Hepatic stellate cell (primary cell): ENCODE measurements around the gene C3.
"Not testable (repeated sequence)": the region's sequence is repeated elsewhere in the genome, so short reads cannot be mapped to it uniquely, and the experiment has no call there.

Experiments
- DNase-seq: peaks from one replicate; pipeline ENCODE4 v3.0.0; 2011; ENCODE audit warnings: low spot score

The C3 gene

DNA sequence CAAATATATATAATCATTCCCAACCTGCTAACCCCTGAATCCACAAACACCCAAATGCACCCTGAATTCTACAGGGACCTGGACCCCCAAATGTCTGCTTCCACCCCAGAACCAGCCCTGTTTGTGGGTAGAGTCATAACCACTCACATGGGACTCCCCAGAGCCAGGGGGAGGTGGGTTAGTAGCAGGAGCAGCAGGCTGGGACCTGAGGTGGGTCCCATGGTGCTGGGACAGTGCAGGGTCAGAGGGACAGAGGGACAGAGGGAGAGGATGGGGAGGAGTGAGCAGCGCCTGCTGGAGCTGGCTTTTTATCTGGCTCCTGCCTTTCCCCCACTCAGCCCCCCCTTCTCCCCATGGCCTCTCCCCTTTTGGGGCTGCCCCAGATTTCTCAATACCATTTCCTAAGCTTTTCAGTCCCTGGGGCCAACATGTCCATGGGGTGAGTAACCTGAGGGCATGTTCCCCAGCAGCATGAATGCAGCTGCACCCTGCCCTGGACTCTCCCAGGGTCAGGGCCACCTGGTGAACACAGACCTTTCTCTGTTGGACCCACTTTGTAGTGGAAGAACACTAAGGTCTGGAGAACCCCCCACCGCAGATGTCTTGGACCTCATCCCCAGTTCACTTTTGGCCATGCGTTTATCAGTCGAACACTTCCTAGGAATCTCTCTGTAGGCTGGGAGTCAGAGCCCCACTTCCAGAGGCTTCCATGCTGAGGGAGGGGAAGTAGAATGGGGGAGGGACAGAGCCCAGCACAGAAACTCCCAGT, at the start of gene C3:
Gene C3 (minus strand): TSS at position 282 of the 769 bp plus-strand sequence. CDS start 61 bp downstream, at position 221.
- DNase-seq, result no peak

DNA sequence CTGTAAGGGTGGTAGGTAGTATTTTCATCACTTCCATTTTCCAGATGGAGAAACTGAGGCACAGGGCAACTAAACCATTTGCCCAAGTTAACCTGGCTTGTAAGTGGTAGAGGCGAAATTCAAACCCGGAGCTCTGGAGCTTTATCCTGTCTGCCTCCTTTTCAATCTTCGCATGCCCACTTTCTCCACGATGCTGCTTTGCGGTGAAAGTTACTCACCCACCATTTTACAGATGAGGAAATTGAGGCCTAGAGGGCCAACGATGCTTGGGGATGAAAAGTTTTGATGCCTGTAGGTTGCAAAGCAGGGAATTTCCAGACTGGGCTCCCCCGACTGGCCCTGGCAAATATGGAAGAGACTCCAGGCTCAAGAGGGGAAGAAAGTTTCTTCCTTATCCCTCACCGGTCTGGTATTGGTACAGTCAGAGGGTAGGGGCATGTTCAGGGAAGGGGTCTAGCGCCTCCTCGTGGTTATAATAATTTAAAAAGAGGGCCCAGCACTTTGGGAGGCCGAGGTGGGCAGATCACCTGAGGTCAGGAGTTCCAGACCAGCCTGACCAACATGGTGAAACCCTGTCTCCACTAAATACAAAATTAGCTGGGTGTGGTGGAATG, 48.7 kb upstream of the C3 start:
- DNase-seq, result peak; percentile 65

DNA sequence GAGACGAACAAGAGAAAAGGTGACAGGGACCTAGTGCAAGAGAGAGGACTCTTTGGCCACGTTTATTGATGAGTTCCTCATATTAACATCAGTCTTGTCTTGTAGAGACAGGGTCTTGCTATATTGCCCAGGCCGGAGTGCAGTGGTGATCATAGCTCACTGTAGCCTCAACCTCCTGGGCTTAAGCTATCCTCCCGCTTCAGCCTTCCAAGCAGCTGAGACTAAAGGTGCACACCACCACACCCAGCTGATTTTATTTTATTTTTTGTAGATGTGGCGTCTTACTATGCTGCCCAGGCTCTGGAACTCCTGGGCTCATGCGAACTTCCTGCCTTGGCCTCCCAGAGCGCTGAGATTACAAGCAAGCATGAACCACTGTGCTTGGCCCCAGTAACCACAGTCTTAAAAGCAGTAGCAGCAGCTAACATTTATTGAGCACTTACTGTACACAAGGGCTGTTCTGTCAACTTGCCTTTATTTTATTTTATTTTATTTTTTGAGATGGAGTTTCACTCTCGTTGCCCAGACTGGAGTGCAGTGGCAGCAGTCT, 47.9 kb upstream of the C3 start:
- no peak for DNase-seq

DNA sequence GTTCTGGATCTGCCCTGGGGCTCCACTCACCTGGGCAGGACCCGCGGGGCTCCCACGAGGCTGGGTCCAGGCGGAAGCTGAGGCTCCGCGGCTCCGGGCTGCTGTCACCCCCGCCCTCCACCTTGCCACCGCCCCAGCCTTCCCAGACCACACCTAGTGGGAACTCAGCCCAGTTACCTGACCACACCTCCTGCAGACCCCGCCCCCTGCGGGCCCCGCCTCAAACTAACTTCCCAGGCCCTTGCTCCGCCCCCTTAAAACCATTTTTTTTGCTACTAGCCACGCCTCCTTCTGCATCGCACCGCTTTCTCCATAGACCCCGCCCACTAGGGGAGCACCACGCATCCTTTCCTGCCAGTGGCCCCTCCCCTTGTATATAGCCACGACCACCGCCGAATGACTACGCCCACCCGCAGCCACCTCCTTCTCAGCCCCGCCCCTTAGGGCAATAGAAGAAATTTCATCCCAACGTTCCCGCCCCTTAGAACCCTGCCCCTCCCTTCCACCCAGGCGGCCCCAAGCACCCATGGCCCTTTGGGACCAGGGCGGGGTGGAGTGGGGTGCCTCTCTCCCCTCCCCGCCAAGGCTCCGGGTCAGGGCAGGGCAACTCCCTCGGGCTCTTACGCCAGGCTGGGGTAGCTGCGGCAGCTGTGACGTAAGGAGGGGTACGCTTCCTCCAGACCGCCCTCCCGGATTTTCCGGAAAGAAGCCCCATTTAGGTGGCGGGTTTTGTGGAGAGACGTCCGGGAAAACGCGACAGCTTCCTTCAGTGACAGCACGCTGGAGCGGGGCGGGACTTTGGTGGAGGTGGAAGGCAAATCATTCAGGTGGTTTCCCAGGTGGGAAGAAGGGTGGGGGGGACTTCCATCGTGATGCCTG, 47.1 kb upstream of the C3 start, which contains the start of gene SH2D3A:
Gene SH2D3A (minus strand): TSS at position 79 of the 879 bp plus-strand sequence. CDS start 3,687 bp downstream, outside the sequence.
- no peak for DNase-seq

DNA sequence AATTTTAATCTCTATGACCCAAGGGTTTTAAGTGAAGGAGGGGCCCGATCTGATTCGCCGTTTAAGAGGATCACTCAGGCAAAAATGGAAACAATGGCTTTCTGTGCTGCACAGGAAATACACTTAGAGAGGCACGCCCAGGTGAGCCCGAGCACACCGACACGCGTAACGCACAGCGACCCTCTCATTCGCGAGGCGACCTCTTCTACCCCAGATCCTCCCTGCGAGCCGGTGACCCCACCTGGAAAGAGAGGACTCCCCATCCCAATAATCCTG, 46.6 kb upstream of the C3 start:
- DNase-seq, result no peak

DNA sequence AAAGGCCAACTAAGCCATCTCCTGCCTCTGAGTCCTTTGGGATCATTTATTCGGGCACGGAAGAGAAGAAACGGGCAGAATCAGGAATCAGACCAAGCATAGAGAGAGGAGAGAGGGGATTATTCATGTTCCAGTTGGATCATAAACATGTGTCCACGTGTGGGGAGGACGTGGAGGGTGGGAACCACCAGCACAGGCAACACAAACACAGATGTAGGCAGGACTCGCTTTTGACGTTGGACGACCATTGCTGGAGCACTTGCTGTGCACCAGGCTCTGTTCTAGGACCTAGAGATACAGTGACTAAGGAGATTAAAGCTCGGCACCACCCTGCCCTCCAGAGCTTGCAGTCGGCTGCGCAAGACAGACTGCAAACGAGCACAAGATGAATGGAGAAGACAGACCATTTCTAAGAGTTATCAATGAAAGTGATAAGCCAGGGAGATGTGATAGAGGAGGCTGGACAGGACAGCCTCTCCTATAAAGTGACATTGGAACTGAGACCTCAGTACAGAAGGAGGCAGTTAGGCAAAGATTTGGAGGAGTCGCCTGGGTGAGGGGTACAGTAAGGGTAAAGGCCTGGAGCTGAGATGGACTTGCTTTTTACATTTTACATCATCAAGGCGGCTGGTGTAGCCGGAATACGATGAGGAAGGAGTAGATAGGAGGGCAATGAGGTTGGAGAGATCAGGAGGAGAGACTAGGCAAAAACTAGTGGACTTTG, 46.1 kb upstream of the C3 start:
- no peak for DNase-seq

DNA sequence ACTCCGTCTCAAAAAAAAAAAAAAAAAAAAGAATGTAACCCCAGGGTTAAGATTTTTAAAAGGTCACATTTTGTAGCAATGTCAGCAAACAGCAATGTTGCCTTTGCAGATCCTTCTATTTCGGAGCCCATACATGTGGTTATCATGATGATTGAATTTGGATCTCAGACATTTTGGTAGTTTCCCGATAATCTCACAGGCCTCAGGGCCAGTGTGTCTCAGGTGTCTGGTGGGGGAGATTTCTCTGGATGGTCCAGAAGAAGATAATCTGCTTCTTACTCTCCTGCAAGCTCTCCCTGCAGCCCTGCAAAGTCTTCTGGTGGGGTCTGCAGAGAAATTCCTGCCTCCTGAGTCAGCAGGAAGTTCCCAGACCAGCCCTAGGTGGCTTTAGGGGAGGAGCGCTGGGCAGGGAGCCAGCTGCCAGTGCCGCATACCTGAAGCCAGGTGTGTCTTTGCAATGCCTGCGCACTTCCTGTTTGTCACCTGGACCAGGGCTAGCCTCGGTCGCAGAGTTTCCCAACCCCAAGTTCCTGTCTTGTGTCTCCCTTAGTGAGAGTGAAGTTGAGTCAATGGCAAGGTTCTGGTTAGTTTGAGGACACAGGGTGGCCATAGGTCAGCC, 45.4 kb upstream of the C3 start:
- no peak for DNase-seq

DNA sequence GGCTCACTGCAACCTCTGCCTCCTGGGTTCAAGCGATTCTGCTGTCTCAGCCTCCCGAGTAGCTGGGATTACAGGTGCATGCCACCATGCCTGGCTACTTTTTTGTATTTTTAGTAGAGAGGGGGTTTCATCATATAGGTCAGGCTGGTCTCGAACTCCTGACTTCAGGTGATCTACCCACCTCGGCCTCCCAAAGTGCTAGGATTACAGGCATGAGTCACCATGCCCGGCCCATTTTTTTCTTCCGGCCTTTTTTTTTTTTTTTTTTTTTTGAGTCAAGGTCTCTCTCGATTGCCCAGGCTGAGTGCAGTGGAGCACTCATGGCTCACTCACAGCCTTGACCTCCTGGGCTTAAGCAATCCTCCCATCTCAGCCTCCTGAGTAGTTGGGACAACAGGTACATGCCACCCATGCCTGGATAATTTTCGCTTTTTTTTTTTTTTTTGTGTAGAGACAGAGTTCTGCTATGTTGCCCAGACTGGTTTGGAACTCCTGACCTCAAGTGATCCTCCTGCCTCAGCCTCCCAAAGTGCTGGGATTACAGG, 41.9 kb upstream of the C3 start:
- DNase-seq, result not testable (repeated sequence)

DNA sequence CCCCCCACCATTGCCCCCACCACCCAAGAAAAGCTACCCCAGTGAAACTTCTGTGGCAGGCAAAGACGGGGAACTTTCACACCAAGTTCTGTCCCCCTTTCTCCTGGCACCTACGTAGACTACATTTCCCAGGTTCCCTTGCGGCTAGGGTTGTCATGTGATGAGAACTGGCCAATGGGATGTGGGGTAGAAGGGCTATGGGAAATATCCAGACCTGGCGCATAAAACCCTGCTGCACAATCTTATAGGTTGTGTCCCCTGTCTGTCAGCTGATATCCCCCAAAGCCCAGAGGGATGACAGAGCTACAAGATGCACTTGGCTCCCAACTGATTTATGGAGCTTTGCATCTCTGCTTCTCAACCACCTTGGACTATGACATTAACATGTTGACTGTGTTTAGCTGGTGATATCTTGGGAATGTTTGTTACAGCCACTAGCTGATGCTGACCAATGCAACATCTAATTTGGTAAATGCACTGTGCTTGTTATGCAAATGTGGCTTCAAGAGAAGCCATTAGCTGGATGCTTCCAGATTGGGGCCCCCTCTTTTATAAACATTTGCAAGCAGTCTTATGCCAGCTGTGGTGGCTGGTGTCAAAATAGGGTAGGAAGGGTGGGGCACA, 40.7 kb upstream of the C3 start:
- DNase-seq, result no peak

DNA sequence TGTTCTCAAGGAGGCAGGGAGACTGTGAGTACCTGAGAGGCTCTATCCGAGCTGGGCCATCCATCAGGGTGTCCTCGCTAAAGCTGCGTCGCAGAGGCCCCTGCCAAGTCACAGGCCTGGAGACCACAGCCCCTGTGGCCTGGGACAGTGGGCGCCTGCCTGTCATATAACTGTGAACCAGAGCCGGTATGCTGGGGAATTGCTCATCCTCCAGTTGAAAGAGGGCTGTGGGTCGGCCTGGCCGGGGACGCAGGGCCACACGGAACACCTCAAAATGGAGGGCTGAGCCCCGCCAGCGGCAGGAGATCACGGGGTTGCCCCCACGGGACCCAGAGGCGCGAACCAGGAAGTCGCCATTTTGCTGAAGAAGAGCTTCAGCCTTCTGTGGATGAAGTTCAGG, 40.2 kb upstream of the C3 start:
- no peak for DNase-seq

DNA sequence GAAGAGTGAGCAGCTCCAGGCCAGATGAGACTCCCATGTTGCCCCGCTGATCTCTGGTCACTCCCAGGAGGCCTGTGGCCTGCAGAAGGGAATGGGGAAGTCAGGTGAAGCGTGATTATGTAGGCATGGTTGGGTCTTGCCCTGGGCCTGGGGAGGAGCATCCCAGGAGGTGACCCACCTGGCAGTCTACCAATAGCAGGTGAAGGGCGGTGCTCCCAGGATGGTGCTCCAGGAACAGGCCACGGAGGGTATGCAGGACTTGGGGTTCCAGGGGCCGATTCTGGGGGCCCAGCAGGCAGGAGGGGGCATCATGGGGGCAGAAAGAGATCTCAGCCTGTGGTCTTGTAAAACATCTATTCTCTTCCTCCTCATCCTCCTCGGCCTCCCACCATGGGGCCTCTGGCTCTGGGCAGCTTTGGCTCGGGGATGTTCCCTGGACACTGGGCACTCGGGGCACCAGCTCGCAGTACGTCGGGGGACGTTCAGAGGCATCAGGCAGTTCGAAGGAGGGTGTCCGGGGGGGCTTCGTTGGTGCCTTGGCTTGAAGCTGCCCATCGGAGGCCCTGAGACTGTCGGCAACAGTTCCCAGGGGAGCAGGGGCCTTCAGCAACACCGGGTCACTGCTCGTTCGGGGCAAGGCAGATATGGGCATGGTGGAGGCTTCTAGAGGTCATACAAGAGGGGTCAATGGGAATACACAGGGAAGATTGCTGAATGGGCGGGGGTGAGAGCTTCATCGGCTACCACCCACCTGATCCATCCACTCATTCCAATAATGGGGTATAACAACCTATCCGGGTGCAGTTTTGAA, 34.4 kb upstream of the C3 start:
- DNase-seq, result no peak

DNA sequence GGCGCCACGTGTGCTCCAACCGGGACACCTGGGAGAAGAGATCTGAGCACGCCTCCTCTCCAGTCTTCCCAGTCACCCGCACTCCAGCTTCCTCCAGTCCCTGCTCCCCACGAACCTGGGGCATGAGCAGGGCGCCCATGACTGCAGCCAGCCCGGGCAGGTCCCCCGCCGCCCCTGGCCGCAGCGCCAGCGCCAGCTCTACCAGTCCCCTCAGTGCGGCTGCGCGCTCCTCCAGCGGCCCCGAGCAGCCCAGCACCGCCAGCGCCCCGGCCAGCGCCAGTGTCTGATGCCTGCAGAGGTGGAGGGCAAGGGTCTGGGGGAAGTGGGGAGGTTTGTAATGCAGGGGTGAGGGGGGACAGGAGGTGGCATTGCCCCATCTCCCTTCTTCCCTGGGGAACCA, 33.7 kb upstream of the C3 start:
- DNase-seq, result no peak

DNA sequence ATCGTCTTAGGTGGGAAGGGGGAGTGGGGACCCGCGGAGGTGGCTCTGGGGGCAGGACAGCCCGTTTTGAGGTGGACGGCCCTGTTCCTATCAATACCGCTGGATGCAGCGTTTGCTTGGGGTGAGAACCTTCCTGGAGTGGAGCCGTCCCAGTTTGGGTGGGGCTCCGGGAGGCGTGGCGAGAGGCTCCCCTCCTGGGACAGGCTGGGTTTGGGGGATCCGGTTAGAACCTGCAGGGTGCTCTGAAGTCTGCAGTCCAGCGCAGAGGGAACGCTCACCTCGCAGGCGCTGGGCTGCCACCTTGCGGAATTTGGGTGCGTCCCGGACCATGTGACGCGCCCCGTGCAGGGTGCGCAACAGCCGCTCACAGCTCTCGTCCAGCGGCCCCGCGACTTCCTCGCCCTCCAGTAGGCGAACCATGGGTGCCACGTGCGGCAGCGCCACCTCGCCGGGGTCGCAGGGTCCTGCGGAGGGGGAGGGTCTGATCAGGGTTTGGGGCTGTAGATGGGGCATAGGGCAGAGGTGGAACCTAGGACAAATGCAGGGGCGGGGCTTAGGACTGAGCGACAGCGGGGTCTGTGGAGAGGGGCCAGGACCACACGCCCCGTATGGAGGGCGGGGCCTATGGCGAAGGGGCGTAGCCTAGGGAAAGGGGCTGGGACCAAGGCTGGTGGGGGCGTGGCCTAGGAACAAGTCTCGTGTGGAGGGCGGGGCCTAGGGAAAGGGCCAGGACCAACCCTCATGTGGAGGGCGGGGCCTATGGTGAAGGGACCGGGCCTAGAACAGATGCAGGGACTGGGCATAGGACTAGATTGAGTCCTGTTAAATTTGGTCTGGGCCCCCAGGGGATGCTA, 33.0 kb upstream of the C3 start:
- DNase-seq, result peak; percentile 74

DNA sequence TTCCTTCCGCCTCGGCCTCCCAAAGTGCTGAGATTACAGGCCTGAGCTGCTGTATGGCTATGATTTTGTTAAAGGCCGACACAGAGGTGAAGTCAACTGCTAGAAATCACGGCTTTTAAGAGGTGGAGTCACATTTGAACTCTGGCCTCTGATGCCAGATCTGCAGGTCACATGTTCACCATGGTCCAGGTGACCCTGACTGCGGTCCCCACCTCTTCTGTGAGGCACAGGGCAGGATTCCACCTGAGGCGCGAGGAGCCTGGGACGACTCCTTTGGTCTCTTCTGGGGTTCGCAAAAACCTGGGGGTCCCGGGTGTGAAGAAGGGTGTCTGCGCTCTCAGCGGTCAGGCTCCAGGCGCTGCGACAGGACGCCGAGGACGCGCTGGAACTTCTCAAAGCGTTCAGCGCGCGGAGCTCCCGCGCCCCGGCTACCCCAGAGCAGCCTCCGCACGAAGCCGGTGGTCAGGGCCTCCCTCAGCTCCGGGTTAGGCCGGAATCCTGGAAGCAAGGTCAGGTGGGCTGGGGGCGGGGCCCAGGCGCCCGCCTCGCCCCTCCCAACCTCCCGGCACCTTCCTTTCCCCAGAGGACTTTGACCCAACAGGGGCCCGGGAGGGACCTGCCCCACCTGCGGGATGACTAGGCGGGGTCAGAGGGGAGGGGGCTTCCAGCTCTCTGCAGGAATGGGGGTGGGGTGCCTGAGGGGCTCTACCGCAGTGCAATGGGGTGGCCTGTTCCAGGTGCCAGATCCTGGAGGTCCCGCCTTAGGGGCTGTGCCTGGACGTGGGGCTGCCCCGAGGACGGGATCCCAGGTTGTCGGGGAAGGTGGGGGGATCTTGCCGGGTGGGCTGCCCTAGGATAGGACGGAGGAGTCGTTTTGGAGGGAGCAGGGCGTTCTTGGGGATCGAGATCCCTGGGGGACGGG, 32.1 kb upstream of the C3 start:
- no peak for DNase-seq

DNA sequence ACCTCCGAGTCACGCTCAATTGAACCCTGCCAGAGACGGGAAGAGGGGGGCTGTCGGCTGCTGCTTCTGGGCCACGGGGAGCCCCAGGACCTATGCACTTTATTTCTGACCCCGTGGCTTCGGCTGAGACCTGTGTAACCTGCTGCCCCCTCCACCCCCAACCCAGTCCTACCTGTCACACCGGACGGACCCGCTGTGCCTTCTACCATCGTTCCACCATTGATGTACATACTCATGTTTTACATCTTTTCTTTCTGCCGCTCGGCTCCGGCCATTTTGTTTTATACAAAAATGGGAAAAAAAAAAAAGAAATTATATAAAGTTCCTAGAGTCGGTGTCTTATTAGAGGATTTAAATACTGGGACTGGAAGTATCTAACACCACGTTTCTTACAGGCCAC, 30.7 kb upstream of the C3 start:
- no peak for DNase-seq

DNA sequence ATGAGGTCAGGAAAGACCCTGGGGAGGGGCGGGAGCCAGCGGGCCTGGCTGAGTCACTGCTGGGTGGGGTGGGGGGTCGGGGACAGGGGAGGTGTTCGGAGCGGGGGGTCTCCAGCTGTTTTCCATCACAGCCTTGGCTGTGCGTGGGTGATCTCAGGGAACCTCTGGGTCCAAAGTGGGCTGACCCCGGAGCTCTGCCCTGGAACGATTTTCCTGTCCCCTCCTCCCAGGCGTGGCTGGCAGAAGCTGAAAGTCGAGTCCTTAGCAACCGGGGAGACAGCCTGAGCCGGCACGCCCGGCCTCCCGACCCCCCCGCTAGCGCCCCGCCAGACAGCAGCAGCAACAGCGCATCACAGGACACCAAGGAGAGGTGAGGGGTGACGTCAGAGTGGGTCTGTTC, 29.6 kb upstream of the C3 start:
- DNase-seq, result no peak

DNA sequence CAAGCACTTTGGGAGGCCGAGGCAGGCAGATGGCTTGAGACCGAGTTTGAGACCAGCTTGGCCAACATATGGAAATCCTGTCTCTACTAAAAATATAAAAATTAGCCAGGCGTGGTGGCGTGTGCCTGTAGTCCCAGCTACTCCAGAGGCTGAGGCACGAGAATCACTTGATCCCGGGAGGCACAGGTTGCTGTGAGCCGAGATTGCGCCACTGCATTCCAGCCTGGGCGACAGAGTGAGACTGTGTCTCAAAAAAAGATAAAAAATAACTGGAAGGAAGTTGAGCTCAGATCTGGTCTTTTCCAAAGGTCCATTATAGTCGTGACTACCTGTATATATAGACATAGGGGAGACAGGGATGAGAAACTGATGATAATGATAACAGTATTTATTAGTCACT, 28.1 kb upstream of the C3 start:
- DNase-seq, result not testable (repeated sequence)

DNA sequence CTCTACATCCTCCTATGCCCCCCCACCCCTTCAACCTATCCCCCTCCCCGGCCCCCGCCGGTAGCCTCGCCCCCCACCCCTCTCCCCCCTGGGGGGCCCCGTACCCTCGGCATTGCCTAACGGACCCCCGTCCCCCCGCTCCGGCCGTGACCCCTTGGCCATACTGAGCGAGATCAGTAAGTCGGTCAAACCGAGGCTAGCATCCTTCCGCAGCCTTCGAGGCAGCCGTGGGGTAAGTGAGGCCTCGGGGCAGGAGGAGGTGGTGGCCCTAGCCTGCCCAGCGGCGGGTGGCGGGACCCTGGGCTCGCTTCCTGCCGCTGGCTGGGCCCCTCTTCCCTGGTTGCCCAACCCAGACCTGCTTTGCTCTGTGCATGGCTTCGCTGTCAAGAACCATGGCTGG, 25.5 kb upstream of the C3 start:
- DNase-seq, result no peak
